GM06990 (cell line): ENCODE results near the gene U2SURP.

Experiments used
- DNase-seq: peaks from one replicate; pipeline ENCODE4 v3.0.0-alpha.2; 2011; ENCODE audit not compliant: insufficient read length; ENCODE audit errors: extremely low read depth
- H3K27me3 ChIP-seq: replicated peaks from 2 replicates; pipeline ENCODE4 v1.6.0; 2011; ENCODE audit warnings: low read length; ENCODE audit not compliant: control insufficient read depth, insufficient read depth
- H3K36me3 ChIP-seq: 2 replicates; pipeline ENCODE4 v1.5.1; 2011; ENCODE audit warnings: low read length; ENCODE audit not compliant: control insufficient read depth, insufficient read depth
- H3K4me3 ChIP-seq: replicated peaks from 2 replicates; pipeline ENCODE4 v1.5.1; 2011; ENCODE audit warnings: low read depth, mild to moderate bottlenecking, control low read depth, low read length
- TF ChIP-seq, protein P1 (sequence below): IDR thresholded peaks from 2 replicates; pipeline ENCODE4 v1.5.1; 2011; ENCODE audit warnings: low read length, control low read depth, mild to moderate bottlenecking, inconsistent platforms; ENCODE audit not compliant: insufficient read depth, poor library complexity, severe bottlenecking

The U2SURP gene

DNA sequence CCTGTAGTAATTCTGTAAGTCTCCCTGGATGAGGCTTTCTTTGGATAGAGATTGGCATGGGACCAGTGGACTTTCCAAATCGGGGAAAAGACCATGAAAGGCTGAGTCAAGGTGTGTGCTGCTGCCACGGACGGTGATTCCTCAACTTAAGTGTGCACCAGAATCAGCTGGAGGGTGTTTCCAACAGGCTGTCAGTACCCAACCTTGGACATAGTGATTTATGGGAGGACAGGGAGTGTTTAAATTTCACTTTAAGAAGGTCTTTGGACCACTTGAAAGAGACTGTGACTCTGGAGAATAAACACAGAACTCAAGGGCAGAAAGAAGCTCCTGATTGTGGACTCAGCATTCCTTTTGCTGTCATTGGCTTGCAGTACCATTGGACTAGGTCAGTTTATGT is 97.8 kb downstream of the U2SURP start:
- TF ChIP-seq, protein P1, sequence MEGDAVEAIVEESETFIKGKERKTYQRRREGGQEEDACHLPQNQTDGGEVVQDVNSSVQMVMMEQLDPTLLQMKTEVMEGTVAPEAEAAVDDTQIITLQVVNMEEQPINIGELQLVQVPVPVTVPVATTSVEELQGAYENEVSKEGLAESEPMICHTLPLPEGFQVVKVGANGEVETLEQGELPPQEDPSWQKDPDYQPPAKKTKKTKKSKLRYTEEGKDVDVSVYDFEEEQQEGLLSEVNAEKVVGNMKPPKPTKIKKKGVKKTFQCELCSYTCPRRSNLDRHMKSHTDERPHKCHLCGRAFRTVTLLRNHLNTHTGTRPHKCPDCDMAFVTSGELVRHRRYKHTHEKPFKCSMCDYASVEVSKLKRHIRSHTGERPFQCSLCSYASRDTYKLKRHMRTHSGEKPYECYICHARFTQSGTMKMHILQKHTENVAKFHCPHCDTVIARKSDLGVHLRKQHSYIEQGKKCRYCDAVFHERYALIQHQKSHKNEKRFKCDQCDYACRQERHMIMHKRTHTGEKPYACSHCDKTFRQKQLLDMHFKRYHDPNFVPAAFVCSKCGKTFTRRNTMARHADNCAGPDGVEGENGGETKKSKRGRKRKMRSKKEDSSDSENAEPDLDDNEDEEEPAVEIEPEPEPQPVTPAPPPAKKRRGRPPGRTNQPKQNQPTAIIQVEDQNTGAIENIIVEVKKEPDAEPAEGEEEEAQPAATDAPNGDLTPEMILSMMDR, result no peak

DNA sequence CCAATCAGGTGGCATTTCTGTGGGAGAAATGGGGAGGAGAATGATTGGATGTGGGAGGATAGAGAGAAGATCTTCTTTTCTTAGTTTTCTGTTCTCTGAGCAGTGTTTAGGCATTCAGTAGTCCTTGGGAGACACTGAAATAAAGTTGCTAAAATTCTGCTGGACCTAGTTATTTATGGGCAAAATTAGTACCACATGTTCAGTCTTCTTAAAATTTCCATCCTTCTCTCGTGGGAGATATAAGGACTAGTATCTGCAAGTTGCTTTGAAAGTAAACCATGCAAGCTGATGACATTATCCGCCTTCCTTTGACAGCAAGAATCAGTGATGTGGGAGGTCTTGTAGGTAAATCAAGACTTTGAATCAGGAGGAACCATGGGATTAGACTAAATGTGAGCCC is 98.3 kb downstream of the U2SURP start:
- TF ChIP-seq, protein P1, result no peak
- no peaks in the 10 kb centered on the region for H3K36me3 ChIP-seq
- H3K27me3 ChIP-seq, result no peaks in the 10 kb centered on the region
- DNase-seq, result no peak
- no peak overlapping the region for H3K4me3 ChIP-seq

More for the DNA sequence above, 97.8 kb downstream of the U2SURP start:
- Histone ChIP-seq H3K36me3 (no peaks in the 10 kb centered on the region), H3K27me3 (no peaks in the 10 kb centered on the region), H3K4me3 (no peak overlapping the region)
- DNase-seq, result no peak

DNA sequence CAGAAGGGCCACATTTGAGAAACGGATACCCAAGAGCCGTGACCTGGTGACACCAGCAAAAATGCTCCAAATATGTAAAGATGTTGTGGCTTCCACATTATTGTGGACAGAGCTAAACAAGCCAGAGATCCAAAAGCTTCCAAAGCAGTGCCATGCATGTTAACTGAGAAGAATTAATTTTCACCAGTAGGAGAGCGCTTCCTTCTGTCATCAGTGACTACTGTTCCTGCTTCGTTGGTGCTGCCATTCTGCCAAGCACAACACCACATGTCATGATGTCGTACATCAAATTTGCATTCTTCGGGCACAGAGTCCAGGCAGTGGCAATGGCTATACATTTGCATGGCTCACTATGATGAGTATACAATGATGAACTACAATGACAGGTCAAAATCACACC is 99.1 kb downstream of the U2SURP start:
- no peaks in the 10 kb centered on the region for H3K27me3 ChIP-seq
- H3K4me3 ChIP-seq, result no peak overlapping the region
- no peak for DNase-seq
- no peaks in the 10 kb centered on the region for H3K36me3 ChIP-seq
- TF ChIP-seq, protein P1, result no peak

DNA sequence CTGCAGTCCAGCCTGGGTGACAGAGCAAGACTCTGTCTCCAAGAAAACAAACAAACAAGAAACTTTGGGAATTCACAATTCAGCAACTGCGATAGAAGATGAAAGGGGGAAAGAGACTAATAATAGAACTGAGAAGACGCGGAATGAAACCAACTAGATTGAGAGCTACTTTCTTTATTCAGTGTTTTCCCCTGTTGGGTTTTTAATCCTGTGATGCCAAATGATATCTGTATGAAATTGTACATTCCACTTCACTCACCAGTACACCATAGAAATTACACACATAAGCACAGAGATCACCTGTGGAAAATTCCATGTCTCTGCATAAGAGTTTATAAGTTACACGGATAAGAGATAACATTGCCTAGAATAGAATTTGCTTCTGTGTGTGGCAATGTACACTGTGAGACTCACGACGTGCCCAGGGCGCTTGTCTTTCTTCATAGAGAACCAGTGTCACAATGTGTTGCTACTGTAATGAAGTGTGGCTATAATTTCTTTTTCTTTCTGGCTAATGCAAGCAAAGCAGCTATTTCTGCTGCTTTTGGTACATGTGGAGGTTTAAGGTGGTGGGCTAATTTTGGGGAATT is 100.5 kb downstream of the U2SURP start:
- Histone ChIP-seq H3K36me3 (no peaks in the 10 kb centered on the region), H3K4me3 (no peak overlapping the region), H3K27me3 (no peaks in the 10 kb centered on the region)
- TF ChIP-seq, protein P1, result no peak
- DNase-seq, result no peak

DNA sequence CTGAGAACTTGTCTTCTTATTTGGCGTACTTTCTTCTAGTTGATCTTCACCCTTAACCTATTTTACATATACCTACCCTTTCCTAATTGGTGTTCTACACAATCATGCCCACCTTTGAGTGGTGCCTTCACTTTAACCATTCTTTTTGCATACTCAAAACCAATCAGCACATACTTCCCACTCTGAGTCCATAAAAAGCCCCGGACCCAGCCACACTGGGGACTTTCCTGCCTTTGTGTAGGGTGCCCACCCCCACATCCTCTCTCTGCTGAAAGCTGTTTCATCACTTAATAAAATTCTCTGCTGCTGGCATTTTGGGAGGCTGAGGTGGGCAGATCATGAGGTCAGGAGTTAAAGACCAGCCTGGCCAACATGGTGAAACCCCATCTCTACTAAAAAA is 102.3 kb downstream of the U2SURP start:
- DNase-seq, result peak; percentile 24
- TF ChIP-seq, protein P1, result no peak
- Histone ChIP-seq H3K36me3 (no peaks in the 10 kb centered on the region), H3K4me3 (no peak overlapping the region), H3K27me3 (no peaks in the 10 kb centered on the region)

DNA sequence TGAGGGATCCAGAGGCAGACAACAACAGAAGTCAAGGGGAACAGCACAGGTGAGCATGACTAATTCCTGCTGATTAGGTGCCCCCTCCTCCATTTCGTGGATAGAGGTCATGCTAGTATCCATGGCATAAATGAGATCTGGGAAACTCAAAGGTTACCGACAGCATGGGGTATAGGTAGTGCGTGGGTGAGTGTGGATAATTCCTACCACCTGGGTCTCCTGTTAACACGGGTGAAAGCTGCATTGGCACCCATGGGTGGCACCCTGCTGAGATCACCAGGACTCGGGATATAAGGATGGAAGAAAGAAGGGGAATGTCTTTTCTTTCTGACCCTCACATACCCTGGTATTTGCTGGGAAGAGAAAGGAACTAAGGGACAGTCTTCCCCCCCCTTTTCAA is 103.8 kb downstream of the U2SURP start:
- Histone ChIP-seq H3K27me3 (no peaks in the 10 kb centered on the region), H3K4me3 (no peak overlapping the region), H3K36me3 (no peaks in the 10 kb centered on the region)
- no peak for DNase-seq
- TF ChIP-seq, protein P1, result no peak
